ENCODE measurements around the gene LVRN. TPM values are rescaled to one million over a fixed set of nuclear protein-coding genes. Genes with fewer than 3 reads are reported as not detected.

LVRN gene
- total RNA-seq, 3 donors from 2014 or later (not counting 1 experiment from before 2014, with no cell fraction given): 0.77 TPM; not detected in 2

- H3K4me1 ChIP-seq (ENCODE audit: control insufficient read depth, insufficient read depth, low read length): no peaks in the 10 kb centered on the region
- no peak overlapping the region for H3K4me3 ChIP-seq (ENCODE audit: low read length)
- TF ChIP-seq, protein P1, sequence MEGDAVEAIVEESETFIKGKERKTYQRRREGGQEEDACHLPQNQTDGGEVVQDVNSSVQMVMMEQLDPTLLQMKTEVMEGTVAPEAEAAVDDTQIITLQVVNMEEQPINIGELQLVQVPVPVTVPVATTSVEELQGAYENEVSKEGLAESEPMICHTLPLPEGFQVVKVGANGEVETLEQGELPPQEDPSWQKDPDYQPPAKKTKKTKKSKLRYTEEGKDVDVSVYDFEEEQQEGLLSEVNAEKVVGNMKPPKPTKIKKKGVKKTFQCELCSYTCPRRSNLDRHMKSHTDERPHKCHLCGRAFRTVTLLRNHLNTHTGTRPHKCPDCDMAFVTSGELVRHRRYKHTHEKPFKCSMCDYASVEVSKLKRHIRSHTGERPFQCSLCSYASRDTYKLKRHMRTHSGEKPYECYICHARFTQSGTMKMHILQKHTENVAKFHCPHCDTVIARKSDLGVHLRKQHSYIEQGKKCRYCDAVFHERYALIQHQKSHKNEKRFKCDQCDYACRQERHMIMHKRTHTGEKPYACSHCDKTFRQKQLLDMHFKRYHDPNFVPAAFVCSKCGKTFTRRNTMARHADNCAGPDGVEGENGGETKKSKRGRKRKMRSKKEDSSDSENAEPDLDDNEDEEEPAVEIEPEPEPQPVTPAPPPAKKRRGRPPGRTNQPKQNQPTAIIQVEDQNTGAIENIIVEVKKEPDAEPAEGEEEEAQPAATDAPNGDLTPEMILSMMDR (IDR thresholded peaks at IDR 0.05): no peak
- H3K9me3 Mint-ChIP-seq: no peaks in the 10 kb centered on the region
- H3K27ac Mint-ChIP-seq: no peak overlapping the region
- H3K27ac ChIP-seq (ENCODE audit: low read length): no peak overlapping the region
- ATAC-seq (no peak), DNase-seq (no peak)
- no peaks in the 10 kb centered on the region for H3K36me3 Mint-ChIP-seq
- H3K36me3 ChIP-seq (ENCODE audit: control insufficient read depth, insufficient read depth, low read length): no peaks in the 10 kb centered on the region
- no peaks in the 10 kb centered on the region for H3K27me3 ChIP-seq (ENCODE audit: control insufficient read depth, insufficient read depth, low read length)
- H3K4me1 Mint-ChIP-seq: no peaks in the 10 kb centered on the region
- WGBS (ENCODE audit: insufficient coverage): 85% methylated on average over 3 of the region's 4 CpGs
- H3K27me3 Mint-ChIP-seq (ENCODE audit: low read depth in 2 of 2): no peaks in the 10 kb centered on the region
- intact Hi-C loops (cut with micrococcal nuclease): no loop called here
- no peak overlapping the region for H3K4me3 Mint-ChIP-seq
- H3K9me3 ChIP-seq (ENCODE audit: control insufficient read depth, insufficient read depth, low read length): no peaks in the 10 kb centered on the region
Observed at GRCh38 chr5:115930630-115931337, 31.5 kb upstream of the LVRN start.

DNA sequence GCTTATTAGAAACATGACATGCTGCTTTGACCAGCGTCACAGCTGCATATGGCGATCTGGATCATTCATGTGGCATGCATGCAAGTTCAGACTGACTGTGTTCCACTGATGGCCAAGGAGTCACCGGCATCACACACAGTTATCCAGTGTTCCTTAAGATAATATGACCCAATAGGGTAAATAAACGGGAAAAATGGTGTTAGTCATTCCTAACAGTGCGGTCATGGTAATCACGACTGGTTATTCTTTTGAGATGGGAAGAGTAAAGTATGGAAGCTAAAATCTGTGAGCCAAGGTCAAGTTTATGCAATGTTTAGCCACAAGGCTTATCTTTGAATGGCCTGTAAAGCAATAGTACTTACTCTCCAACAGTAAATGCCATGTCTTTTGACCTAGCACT, 29.3 kb upstream of the LVRN start:
- intact Hi-C loops (cut with micrococcal nuclease): no loop called here
- Mint-ChIP-seq H3K4me1 (no peaks in the 10 kb centered on the region), H3K9me3 (no peaks in the 10 kb centered on the region), H3K4me3 (no peak overlapping the region), H3K27me3 (ENCODE audit: low read depth in 2 of 2) (no peaks in the 10 kb centered on the region), H3K36me3 (no peaks in the 10 kb centered on the region), H3K27ac (no peak overlapping the region)
- Histone ChIP-seq H3K9me3 (ENCODE audit: control insufficient read depth, insufficient read depth, low read length) (no peaks in the 10 kb centered on the region), H3K27ac (ENCODE audit: low read length) (no peak overlapping the region), H3K4me1 (ENCODE audit: control insufficient read depth, insufficient read depth, low read length) (no peaks in the 10 kb centered on the region), H3K27me3 (ENCODE audit: control insufficient read depth, insufficient read depth, low read length) (no peaks in the 10 kb centered on the region), H3K4me3 (ENCODE audit: low read length) (no peak overlapping the region), H3K36me3 (ENCODE audit: control insufficient read depth, insufficient read depth, low read length) (no peaks in the 10 kb centered on the region)
- ATAC-seq (no peak), DNase-seq (no peak)
- TF ChIP-seq, protein P1 (IDR thresholded peaks at IDR 0.05): no peak
- WGBS (ENCODE audit: insufficient coverage): 95% methylated on average over 6 of the region's 6 CpGs

- no peaks in the 10 kb centered on the region for H3K36me3 ChIP-seq (ENCODE audit: control insufficient read depth, insufficient read depth, low read length)
- H3K4me1 ChIP-seq (ENCODE audit: control insufficient read depth, insufficient read depth, low read length): no peaks in the 10 kb centered on the region
- no peaks in the 10 kb centered on the region for H3K9me3 Mint-ChIP-seq
- no peak overlapping the region for H3K4me3 Mint-ChIP-seq
- H3K27me3 ChIP-seq (ENCODE audit: control insufficient read depth, insufficient read depth, low read length): no peaks in the 10 kb centered on the region
- intact Hi-C loops (cut with micrococcal nuclease): no loop called here
- TF ChIP-seq, protein P1 (IDR thresholded peaks at IDR 0.05): no peak
- H3K27ac Mint-ChIP-seq: no peak overlapping the region
- 95% methylated on average over 9 of the region's 10 CpGs for WGBS (ENCODE audit: insufficient coverage)
- H3K4me3 ChIP-seq (ENCODE audit: low read length): no peak overlapping the region
- H3K27me3 Mint-ChIP-seq (ENCODE audit: low read depth in 2 of 2): no peaks in the 10 kb centered on the region
- no peaks in the 10 kb centered on the region for H3K4me1 Mint-ChIP-seq
- no peaks in the 10 kb centered on the region for H3K9me3 ChIP-seq (ENCODE audit: control insufficient read depth, insufficient read depth, low read length)
- no peak overlapping the region for H3K27ac ChIP-seq (ENCODE audit: low read length)
- no peaks in the 10 kb centered on the region for H3K36me3 Mint-ChIP-seq
- no peak for ATAC-seq
- no peak for DNase-seq
Observed at GRCh38 chr5:115934388-115934974, 27.8 kb upstream of the LVRN start.

Measured in natural killer cell (primary cell).